Pancreas (tissue), 10 donors: ENCODE data around the gene ZSWIM4. TPM values are rescaled to one million over a fixed set of nuclear protein-coding genes. Genes with fewer than 3 reads are reported as not detected.
"Not testable (repeated sequence)": the region's sequence is repeated elsewhere in the genome, so short reads cannot be mapped to it uniquely, and the experiment has no call there.

Source experiments
- ATAC-seq, 4 donors: fragments of 200-7000 bp; cut with Tn5 transposase; one replicate each; pipeline versions ENCODE4 v1.8.0 to v1.9.1; 2020; ENCODE audit warnings: mild to moderate bottlenecking in 4 of 4, moderate library complexity in 4 of 4
- DNase-seq, 6 donors: peaks; one replicate each; pipeline ENCODE4 v3.0.0-alpha.2; 2020
- FAIRE-seq: peaks from 2 replicates; lab custom pipeline; 2012; peaks lifted over from hg19 to GRCh38; lab: Jason Lieb, UNC
- H3K27ac ChIP-seq, 4 donors: fragments of 200-600 bp; sonication (generic); 1 replicate in 3 of 4; 2 replicates in 1 of 4; pipeline versions ENCODE4 v1.5.0 to v1.8.0; 2020
- H3K27me3 ChIP-seq, 4 donors: fragments of 200-600 bp; one replicate each; pipeline ENCODE4 v1.8.0; 2021
- H3K36me3 ChIP-seq, 3 donors: fragments of 200-600 bp; sonication (generic) in 1 of 3; one replicate each; pipeline versions ENCODE4 v1.5.0 to v1.8.0; 2020 to 2021
- H3K4me1 ChIP-seq, 3 donors: fragments of 200-600 bp; one replicate each; pipeline ENCODE4 v1.8.0; 2021
- H3K4me3 ChIP-seq, 4 donors: fragments of 200-600 bp; sonication (generic) in 2 of 4; one replicate each; pipeline versions ENCODE4 v1.5.0 to v1.8.0; 2020 to 2021
- H3K9me3 ChIP-seq, 4 donors: fragments of 200-600 bp; one replicate each; pipeline ENCODE4 v1.8.0; 2021
- WGBS, 2 donors: extraction: QIAGEN DNeasy Blood & Tissue Kit; methylation state at CpG; one replicate each; pipeline ENCODE4 v1.1.7; 2013; 5-methylcytosine and 5-hydroxymethylcytosine counted together
- intact Hi-C, 3 donors: fragments of 100-400 bp; cut with DNase I; formaldehyde crosslinking; loops; one replicate each; pipeline versions ENCODE4 v1.11.1 to v1.14.2; 2022
- polyA plus RNA-seq, 2 donors: library from polyadenylated mRNA; stranded (reverse); fragments of 200-250 nt; gene quantifications; one replicate each; pipeline ENCODE4 v1.2.3, GENCODE V29; 2013
- total RNA-seq, 6 donors: library from RNA; stranded (reverse); fragmentation: NEBNext Ultra II Directional in 4 of 6; extraction: Animal tissue kit (Norgen Biotek cat#: 25700) in 4 of 6; gene quantifications; one replicate each; pipeline versions ENCODE4 v1.2.1 to v1.2.4, GENCODE V29; 2021 to 2023
- TF ChIP-seq, protein P1 (sequence below), 4 donors: fragments of 200-600 bp; sonication (generic) in 3 of 4; IDR thresholded peaks; one replicate each; pipeline versions ENCODE4 v1.5.0 to v1.8.0; 2021; ENCODE audit warnings: antibody characterized with exemption in 4 of 4
- donor health status: healthy with polysubstance abuse.
- donor health status: DM: no; HTN: no; CAD: no; lungs with moderate emphysema.
- donor health status: DM: no; HTN: no; CAD: no.
- donor health status: control.
- donor health status: control.
- donor health status: Bipolar disorder and iron deficiency.
- donor health status: DM: yes; HTN: yes; CAD: no.
- donor health status: DM: no; HTN: no; CAD: no.
- donor health status: DM: no; HTN: no; CAD: no.
- donor health status: DM: yes; HTN: yes; CAD: no.

The ZSWIM4 gene
- total and polyA plus RNA-seq, 8 donors: 1.9 to 9.3 (median 3.9) TPM

DNA sequence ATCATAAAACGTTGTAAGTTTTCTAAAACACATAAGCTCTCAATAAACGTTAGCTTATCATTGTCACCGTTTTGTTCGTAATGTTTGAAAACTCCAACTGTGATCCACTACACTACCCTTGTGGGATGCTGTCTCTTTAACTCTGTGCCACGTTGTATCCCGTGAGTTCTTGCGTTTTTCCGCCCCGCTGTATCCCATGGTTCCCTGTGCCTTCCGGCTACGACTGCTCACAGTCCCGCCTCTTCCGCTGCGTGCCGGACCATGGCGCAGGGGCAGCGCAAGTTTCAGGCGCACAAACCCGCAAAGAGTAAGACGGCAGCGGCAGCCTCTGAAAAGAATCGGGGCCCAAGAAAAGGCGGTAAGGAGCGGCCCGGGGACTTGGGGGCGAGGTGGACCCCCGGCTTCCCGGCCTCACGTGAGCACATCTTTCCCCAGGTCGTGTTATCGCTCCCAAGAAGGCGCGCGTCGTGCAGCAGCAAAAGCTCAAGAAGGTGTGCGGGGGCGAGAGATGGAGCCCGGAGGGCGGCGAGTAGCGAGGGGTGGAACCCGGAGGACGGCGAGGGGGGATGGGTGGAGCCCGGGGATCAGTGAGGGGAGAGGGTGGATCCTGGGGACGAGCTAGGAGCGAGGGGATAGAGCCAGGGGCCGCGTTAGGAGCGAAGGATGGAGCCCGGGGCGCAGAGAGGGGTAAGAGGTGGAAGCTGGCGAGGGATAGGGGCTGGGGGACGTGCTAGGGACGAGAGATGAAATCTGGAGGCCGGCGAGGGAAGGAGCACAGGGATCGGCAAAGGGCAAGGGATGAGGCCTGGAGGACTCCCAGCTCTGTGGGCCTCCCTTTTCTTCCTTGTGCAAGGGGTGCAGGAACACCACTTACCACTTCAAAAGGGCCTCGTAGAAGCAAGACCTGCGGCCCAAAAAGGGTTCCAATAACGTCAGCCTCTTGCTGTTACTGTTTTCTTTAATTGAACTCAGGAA, 20.7 kb upstream of the ZSWIM4 start, which contains the start of gene C19orf53:
C19orf53 (plus strand) TSS at position 240 of the 975 bp plus-strand sequence; CDS start at position 262, 22 bp downstream.
- intact Hi-C loops: no loop called here
- DNase-seq: peak; percentile 80 to 92 (median 87)
- Histone ChIP-seq H3K36me3 (peaks cover 0 to 24% (median 0%) of the 10 kb centered on the region in 3 donors), H3K4me1 (peaks cover 0 to 12% (median 4%) of the 10 kb centered on the region in 3 donors), H3K4me3 (peak within 1 kb of the TSS; percentile 68 to 88 (median 78)), H3K27ac (peak within 1 kb of the TSS; percentile 48 to 67 (median 61)), H3K9me3 (no peaks in the 10 kb centered on the region), H3K27me3 (no peaks in the 10 kb centered on the region)
- 0% methylated on average over 61 of the region's 61 CpGs for WGBS, 2 donors
- TF ChIP-seq, protein P1, sequence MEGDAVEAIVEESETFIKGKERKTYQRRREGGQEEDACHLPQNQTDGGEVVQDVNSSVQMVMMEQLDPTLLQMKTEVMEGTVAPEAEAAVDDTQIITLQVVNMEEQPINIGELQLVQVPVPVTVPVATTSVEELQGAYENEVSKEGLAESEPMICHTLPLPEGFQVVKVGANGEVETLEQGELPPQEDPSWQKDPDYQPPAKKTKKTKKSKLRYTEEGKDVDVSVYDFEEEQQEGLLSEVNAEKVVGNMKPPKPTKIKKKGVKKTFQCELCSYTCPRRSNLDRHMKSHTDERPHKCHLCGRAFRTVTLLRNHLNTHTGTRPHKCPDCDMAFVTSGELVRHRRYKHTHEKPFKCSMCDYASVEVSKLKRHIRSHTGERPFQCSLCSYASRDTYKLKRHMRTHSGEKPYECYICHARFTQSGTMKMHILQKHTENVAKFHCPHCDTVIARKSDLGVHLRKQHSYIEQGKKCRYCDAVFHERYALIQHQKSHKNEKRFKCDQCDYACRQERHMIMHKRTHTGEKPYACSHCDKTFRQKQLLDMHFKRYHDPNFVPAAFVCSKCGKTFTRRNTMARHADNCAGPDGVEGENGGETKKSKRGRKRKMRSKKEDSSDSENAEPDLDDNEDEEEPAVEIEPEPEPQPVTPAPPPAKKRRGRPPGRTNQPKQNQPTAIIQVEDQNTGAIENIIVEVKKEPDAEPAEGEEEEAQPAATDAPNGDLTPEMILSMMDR (IDR thresholded peaks at IDR 0.05): no peak
- peak; percentile 80 for FAIRE-seq
- peak; percentile 96 to 99 (median 99) for ATAC-seq

DNA sequence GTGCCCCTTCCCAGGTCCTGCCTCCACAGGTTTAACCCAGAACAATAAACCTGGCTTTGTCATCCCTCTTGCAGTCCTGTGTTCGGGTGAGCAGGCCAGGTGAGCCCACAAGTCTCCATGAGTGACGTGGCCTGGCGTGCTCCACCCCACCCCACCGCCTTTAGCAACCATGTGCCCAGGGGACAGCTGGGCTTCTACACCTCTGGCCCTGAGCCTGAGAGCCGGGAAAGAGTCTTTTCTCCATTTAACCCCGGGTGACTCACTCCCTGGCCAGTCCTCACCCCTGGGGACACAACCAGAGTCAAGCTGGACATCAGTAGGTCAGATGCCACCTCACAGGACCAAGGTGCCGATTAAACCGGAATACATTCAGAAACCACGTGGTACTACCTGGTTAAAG, 16.8 kb upstream of the ZSWIM4 start:
- H3K9me3 ChIP-seq: no peaks in the 10 kb centered on the region
- H3K4me3 ChIP-seq: no peak overlapping the region
- no peak overlapping the region for H3K27ac ChIP-seq
- 80 to 89% methylated on average over 9 of the region's 9 CpGs for WGBS, 2 donors
- H3K27me3 ChIP-seq: no peaks in the 10 kb centered on the region
- FAIRE-seq: no peak
- DNase-seq: no peak
- peaks cover 0 to 8% (median 0%) of the 10 kb centered on the region in 3 donors for H3K36me3 ChIP-seq
- ATAC-seq: no peak
- TF ChIP-seq, protein P1 (IDR thresholded peaks at IDR 0.05): no peak
- peaks cover 0 to 12% (median 4%) of the 10 kb centered on the region in 3 donors for H3K4me1 ChIP-seq
- intact Hi-C loops: no loop called here

DNA sequence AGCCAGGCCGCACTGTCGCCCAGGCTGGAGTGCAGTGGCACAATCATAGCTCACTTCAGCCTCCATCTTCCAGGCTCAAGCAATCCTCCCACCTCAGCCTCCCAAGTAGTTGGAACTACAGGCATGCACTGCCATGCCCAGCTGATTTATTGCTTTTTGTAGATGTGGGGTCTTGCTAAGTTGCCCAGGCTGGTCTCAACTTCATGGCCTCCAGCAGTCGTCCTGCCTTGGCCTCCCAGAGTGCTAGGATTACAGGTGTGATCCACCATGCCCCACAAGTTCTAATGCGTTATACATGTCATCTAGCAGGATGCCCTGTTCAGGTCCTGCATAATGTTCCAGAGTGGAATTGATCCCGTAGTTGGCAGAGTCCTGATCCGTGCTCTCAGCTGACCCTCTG, 16.4 kb upstream of the ZSWIM4 start:
- FAIRE-seq (no peak), DNase-seq (no peak), ATAC-seq (no peak)
- Histone ChIP-seq H3K4me1 (peaks cover 0 to 8% (median 3%) of the 10 kb centered on the region in 3 donors), H3K36me3 (peaks cover 0 to 8% (median 0%) of the 10 kb centered on the region in 3 donors), H3K9me3 (no peaks in the 10 kb centered on the region), H3K27ac (no peak overlapping the region), H3K4me3 (no peak overlapping the region), H3K27me3 (no peaks in the 10 kb centered on the region)
- WGBS, 2 donors: 77 to 91% methylated on average over 6 of the region's 6 CpGs
- TF ChIP-seq, protein P1 (IDR thresholded peaks at IDR 0.05): no peak
- intact Hi-C loops: no loop called here

DNA sequence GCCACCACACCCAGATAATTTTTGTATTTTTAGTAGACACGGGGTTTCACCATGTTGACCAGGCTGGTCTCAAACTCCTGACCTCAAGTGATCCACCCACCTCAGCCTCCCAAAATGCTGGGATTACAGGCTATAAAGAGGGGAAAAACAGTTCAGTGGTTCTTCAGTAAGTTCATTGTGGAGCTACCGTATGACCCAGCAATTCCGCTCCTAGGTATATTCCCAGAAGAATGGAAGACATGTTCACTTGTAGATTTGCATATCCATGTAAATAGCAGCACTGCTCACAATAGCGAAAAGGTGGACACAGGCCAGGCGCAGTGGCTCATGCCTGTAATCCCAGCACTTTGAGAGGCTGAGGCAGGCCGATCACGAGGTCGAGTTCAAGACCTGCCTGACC, 15.4 kb upstream of the ZSWIM4 start:
- ATAC-seq, H3K9me3 ChIP-seq, H3K27me3 ChIP-seq, H3K36me3 ChIP-seq, H3K4me3 ChIP-seq, FAIRE-seq, H3K4me1 ChIP-seq, H3K27ac ChIP-seq, intact Hi-C loops, DNase-seq: not testable (repeated sequence)
- 92 to 97% methylated on average over 8 of the region's 8 CpGs for WGBS, 2 donors

DNA sequence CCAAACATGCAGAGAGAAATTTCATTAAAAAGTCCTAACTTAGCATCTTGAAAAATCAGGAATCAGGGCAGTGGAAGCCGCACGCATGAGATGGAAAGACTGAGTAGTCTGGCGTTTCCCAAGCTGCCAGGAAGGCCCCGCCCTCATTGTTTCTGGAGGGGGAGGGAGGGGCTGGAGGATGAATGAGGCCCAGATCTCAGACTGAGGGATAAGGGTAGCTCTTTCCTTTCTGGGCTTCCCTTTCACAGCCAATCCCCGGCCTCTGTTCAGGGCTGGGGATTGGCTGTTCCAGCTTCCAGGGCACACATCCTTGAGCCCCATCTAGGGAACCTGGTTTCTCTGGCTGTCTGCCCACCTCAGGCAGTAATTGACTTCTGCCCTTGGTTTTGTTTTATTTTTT, 13.7 kb upstream of the ZSWIM4 start:
- no peaks in the 10 kb centered on the region for H3K27me3 ChIP-seq
- no peak overlapping the region for H3K4me3 ChIP-seq
- TF ChIP-seq, protein P1 (IDR thresholded peaks at IDR 0.05): no peak
- WGBS, 2 donors: 10 to 11% methylated on average over 5 of the region's 5 CpGs
- FAIRE-seq (no peak), ATAC-seq (peak in 3 of 4 donors; percentile 35 to 75 (median 74)), DNase-seq (peak in 1 of 6 donors; percentile 61)
- intact Hi-C loops: no loop called here
- H3K36me3 ChIP-seq: peaks cover 0 to 8% (median 0%) of the 10 kb centered on the region in 3 donors
- peaks cover 0 to 9% (median 0%) of the 10 kb centered on the region in 3 donors for H3K4me1 ChIP-seq
- no peaks in the 10 kb centered on the region for H3K9me3 ChIP-seq
- H3K27ac ChIP-seq: peak overlapping the region in 2 of 4 donors; percentile 11 to 33
